ENCODE data around the gene NBEA. TPM values are rescaled to one million over a fixed set of nuclear protein-coding genes. Genes with fewer than 3 reads are reported as not detected.

The NBEA gene
- total RNA-seq, 2 experiments from 2014 or later: 3.5 to 3.8 TPM

GRCh38 chr13:35477386-35477946, 535.4 kb downstream of the NBEA start:
- peaks cover 44 to 62% of the 10 kb centered on the region in 2 experiments for H3K27me3 ChIP-seq (ENCODE audit: control insufficient read depth in 1 of 2, insufficient read depth in 2 of 2, low read length in 2 of 2)
- peaks cover 4% of the 10 kb centered on the region for H3K36me3 Mint-ChIP-seq (ENCODE audit: low read depth)
- peaks cover 8 to 29% of the 10 kb centered on the region in 2 experiments for H3K9me3 ChIP-seq (ENCODE audit: control insufficient read depth in 1 of 2, insufficient read depth in 1 of 2, low read length in 2 of 2)
- no peak overlapping the region for H3K27ac ChIP-seq (ENCODE audit: low read depth in 1 of 2, low read length in 2 of 2)
- no peak overlapping the region for H3K4me3 ChIP-seq (ENCODE audit: low read length)
- H3K4me3 Mint-ChIP-seq: no peak overlapping the region
- ATAC-seq (ENCODE audit: poor library complexity): no peak
- H3K27ac Mint-ChIP-seq: no peak overlapping the region
- POLR2A ChIA-PET: interaction anchor here (0.6 kb wide), 1 partner anchor 33 kb away, joined by 3 read pairs; no protein-coding TSS in a partner anchor
- CTCF ChIA-PET: no interaction called here
- peaks cover 24% of the 10 kb centered on the region for H3K4me1 Mint-ChIP-seq (ENCODE audit: low read depth)
- TF ChIP-seq CTCF (IDR thresholded peaks at IDR 0.05): no peak
- DNase-seq: no peak
- no peaks in the 10 kb centered on the region for H3K9me3 Mint-ChIP-seq
- intact Hi-C loops (cut with DNase I, micrococcal nuclease): no loop called here
- peaks cover 18% of the 10 kb centered on the region for H3K4me1 ChIP-seq (ENCODE audit: insufficient read depth, low read length)
- peaks cover 63% of the 10 kb centered on the region for H3K27me3 Mint-ChIP-seq
- H3K36me3 ChIP-seq (ENCODE audit: insufficient read depth, low read length): no peaks in the 10 kb centered on the region

DNA sequence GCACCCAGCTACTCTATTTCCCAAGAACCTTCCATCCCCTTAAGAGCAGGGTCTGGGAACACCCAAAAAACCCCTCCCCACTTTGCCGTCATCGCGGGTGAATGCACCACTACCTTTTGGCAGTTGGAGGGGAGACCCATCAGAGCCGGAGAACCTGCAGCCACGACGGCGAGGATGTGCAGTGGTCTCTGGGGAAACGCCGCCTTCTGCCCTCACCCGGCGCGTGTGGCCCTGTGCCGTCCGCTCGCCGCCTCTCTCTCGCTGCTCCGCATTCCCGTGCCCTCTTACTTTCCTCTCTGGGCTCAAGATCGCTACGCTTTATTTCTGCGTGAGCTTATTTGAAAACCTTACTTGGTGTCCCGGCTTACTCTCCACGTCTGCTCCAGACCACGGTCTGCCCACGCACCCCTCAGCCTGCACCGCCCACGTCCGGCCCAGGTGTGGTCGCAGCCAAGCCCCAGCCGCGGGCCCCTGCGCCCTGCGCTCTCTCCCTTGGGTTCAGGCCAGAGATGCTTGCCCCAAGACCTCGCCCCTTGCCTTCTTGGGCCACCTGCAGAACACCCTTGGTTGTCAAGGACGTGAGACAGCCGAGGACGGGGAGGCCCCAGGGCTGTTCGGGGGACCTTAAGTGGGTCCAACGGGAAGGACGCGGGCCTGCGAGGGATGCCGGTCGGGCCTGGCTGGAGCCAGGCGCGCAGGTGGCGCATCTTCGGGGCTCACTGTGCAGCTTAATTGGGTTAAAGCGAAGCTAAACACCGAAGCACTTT, 536.4 kb downstream of the NBEA start:
- ChIA-PET POLR2A (interaction anchor here (0.6 kb wide), 1 partner anchor 32 kb away, joined by 3 read pairs; no protein-coding TSS in a partner anchor), CTCF (no interaction called here)
- no peak for TF ChIP-seq CTCF (IDR thresholded peaks at IDR 0.05)
- Histone ChIP-seq H3K36me3 (ENCODE audit: insufficient read depth, low read length) (no peaks in the 10 kb centered on the region), H3K27me3 (ENCODE audit: control insufficient read depth in 1 of 2, insufficient read depth in 2 of 2, low read length in 2 of 2) (peaks cover 42 to 56% of the 10 kb centered on the region in 2 experiments), H3K9me3 (ENCODE audit: control insufficient read depth in 1 of 2, insufficient read depth in 1 of 2, low read length in 2 of 2) (peaks cover 8 to 29% of the 10 kb centered on the region in 2 experiments), H3K4me1 (ENCODE audit: insufficient read depth, low read length) (peaks cover 18% of the 10 kb centered on the region), H3K4me3 (ENCODE audit: low read length) (no peak overlapping the region), H3K27ac (ENCODE audit: low read depth in 1 of 2, low read length in 2 of 2) (no peak overlapping the region)
- Mint-ChIP-seq H3K4me3 (no peak overlapping the region), H3K27ac (no peak overlapping the region), H3K36me3 (ENCODE audit: low read depth) (peaks cover 4% of the 10 kb centered on the region), H3K27me3 (peaks cover 58% of the 10 kb centered on the region), H3K4me1 (ENCODE audit: low read depth) (peaks cover 24% of the 10 kb centered on the region), H3K9me3 (no peaks in the 10 kb centered on the region)
- no peak for DNase-seq
- no peak for ATAC-seq (ENCODE audit: poor library complexity)
- intact Hi-C loops (cut with DNase I, micrococcal nuclease): no loop called here

- CTCF ChIA-PET: no interaction called here
- Histone ChIP-seq H3K4me1 (ENCODE audit: insufficient read depth, low read length) (peaks cover 18% of the 10 kb centered on the region), H3K27ac (ENCODE audit: low read depth in 1 of 2, low read length in 2 of 2) (no peak overlapping the region), H3K36me3 (ENCODE audit: insufficient read depth, low read length) (no peaks in the 10 kb centered on the region), H3K4me3 (ENCODE audit: low read length) (no peak overlapping the region), H3K9me3 (ENCODE audit: control insufficient read depth in 1 of 2, insufficient read depth in 1 of 2, low read length in 2 of 2) (peaks cover 8 to 29% of the 10 kb centered on the region in 2 experiments), H3K27me3 (ENCODE audit: control insufficient read depth in 1 of 2, insufficient read depth in 2 of 2, low read length in 2 of 2) (peaks cover 42 to 50% of the 10 kb centered on the region in 2 experiments)
- DNase-seq (no peak), ATAC-seq (ENCODE audit: poor library complexity) (no peak)
- intact Hi-C loops (cut with DNase I, micrococcal nuclease): no loop called here
- H3K9me3 Mint-ChIP-seq: no peaks in the 10 kb centered on the region
- no peak overlapping the region for H3K4me3 Mint-ChIP-seq
- H3K36me3 Mint-ChIP-seq (ENCODE audit: low read depth): peaks cover 4% of the 10 kb centered on the region
- H3K27me3 Mint-ChIP-seq: peaks cover 53% of the 10 kb centered on the region
- no peak overlapping the region for H3K27ac Mint-ChIP-seq
- peaks cover 24% of the 10 kb centered on the region for H3K4me1 Mint-ChIP-seq (ENCODE audit: low read depth)
- no peak for TF ChIP-seq CTCF (IDR thresholded peaks at IDR 0.05)
- POLR2A ChIA-PET: no interaction called here
These were observed 537.0 kb downstream of the NBEA start for GRCh38 chr13:35479038-35479492.

Data from CD4-positive, alpha-beta T cell (primary cell).